Muscle of leg (tissue), 11 donors: ENCODE results near the gene CCDC188. TPM values are rescaled to one million over a fixed set of nuclear protein-coding genes. Genes with fewer than 3 reads are reported as not detected.
A peak's percentile ranks its signal among the peaks of the same experiment; 100 is the strongest.

Source experiments
- DNase-seq: peaks from one replicate; pipeline ENCODE4 v3.0.0; 2013
- H3K27ac ChIP-seq: one replicate; pipeline ENCODE4 v1.5.1; 2013; ENCODE audit warnings: mild to moderate bottlenecking, low read length, control low read depth
- H3K27me3 ChIP-seq: one replicate; pipeline ENCODE4 v1.6.1; 2013; ENCODE audit warnings: low read length; ENCODE audit not compliant: control insufficient read depth, insufficient read depth
- H3K36me3 ChIP-seq: one replicate; pipeline ENCODE4 v1.6.1; 2013; ENCODE audit warnings: low read length; ENCODE audit not compliant: control insufficient read depth, insufficient read depth
- H3K4me1 ChIP-seq: one replicate; pipeline ENCODE4 v1.6.1; 2013; ENCODE audit warnings: low read length; ENCODE audit not compliant: control insufficient read depth, insufficient read depth
- H3K4me3 ChIP-seq: one replicate; pipeline ENCODE4 v1.5.1; 2013; ENCODE audit warnings: low read length, control low read depth
- H3K9me3 ChIP-seq: replicated peaks from 2 replicates; pipeline ENCODE4 v1.6.1; 2013; ENCODE audit warnings: low read depth, low read length; ENCODE audit not compliant: control insufficient read depth
- WGBS: methylation state at CpG from one replicate; pipeline ENCODE4 v1.1.5; 2013; ENCODE audit warnings: missing lambda C conversion rate; ENCODE audit not compliant: insufficient coverage; 5-methylcytosine and 5-hydroxymethylcytosine counted together
- polyA plus RNA-seq, 8 donors: library from polyadenylated mRNA; unstranded; fragments of 120-200 nt; gene quantifications; one replicate each; pipeline versions ENCODE4 v1.2.1 to v1.2.3, GENCODE V29; 2013; ENCODE audit warnings: inconsistent platforms in 1 of 8, low replicate concordance in 1 of 8; ENCODE audit not compliant: insufficient read length in 8 of 8, insufficient read depth in 1 of 8
- total RNA-seq: library from RNA; stranded (reverse); fragments of 120-200 nt; gene quantifications from one replicate; pipeline ENCODE4 v1.2.4, GENCODE V29; 2013

The CCDC188 gene
- total and polyA plus RNA-seq, 9 donors: 0.84 to 2.8 (median 1.5) TPM

GRCh38 chr22:20121856-20122415 lies 28.9 kb downstream of the CCDC188 start:
- H3K36me3 ChIP-seq: peaks cover 71% of the 10 kb centered on the region
- no peak overlapping the region for H3K27ac ChIP-seq
- DNase-seq: no peak
- no peaks in the 10 kb centered on the region for H3K27me3 ChIP-seq
- H3K9me3 ChIP-seq: no peaks in the 10 kb centered on the region
- H3K4me1 ChIP-seq: peaks cover 11% of the 10 kb centered on the region
- WGBS: 93% methylated on average over 21 of the region's 22 CpGs
- H3K4me3 ChIP-seq: no peak overlapping the region

DNA sequence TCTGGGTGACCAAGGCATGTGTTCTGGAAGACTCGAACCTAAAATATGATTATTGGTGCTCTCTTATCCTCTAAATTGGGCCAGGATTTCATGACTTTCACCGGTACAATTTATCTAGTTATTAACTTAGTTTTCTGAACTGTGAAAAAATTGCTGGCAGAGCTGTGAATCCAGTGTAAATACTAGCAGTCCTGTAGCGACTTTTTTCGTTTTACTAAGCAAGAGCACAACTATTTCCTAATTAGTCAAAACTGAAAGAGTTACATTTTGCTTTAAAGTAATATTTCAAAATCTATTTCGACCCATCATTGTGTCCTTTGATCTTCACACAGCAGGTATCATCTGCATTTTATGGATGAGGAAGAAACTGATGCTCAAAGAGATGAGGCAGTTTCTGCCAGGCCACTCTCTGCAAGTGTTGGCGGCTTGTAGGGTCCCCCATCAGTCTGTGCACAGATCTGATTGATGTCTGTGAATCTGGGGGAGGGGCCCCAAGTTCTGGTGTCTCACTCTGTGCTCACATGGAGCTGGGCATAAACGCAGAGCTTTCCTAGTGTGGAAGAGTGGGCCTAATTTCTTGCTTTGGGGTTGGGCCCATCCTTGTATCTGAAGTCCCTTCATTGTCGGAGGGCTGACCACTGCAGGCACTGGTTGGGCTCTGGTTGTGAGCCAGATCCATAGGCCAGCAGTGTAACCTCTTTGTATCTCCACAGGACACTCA lies 32.4 kb downstream of the CCDC188 start:
- WGBS: 25% methylated on average over 3 of the region's 8 CpGs

DNA sequence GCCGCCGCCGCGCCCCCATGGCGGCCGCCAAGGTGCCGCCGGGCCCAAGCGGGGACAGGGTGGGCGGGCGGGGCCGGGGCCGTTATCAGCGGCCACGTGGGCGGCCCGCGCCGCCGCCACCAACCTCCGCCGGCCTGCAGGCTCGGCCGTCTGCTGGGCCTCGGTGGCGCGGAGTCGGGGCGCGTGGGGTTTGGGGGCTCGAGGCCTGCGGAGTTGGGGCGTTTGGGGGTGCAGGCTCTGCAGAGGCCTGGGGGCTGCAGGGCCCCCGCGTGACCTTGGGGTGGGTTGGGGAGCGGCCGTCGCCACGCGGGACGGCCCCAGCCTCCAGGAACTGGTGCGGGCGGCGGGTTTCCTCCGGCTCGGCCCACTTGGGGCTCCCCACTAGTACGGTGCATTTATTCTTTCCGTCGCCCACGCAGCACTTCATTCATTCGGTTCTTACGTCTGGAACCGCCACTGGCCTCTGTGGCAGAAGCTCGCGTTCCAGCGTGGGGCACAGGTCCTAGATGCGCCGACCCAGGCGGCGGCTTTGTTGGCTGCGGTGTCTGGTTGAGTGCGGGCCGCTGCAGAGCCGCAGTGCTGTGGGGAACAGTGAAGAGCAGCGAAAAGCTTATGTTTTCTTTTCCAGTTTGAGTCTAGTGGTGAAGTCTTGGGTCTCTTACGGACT lies 33.1 kb downstream of the CCDC188 start:
- peaks cover 34% of the 10 kb centered on the region for H3K4me1 ChIP-seq
- H3K36me3 ChIP-seq: peaks cover 67% of the 10 kb centered on the region
- no peaks in the 10 kb centered on the region for H3K9me3 ChIP-seq
- peak overlapping the region; percentile 72 for H3K27ac ChIP-seq
- no peaks in the 10 kb centered on the region for H3K27me3 ChIP-seq
- peak overlapping the region; percentile 82 for H3K4me3 ChIP-seq
- under 1% methylated on average over 61 of the region's 66 CpGs for WGBS
- DNase-seq: no peak

More for the DNA sequence above, 32.4 kb downstream of the CCDC188 start:
- peaks cover 34% of the 10 kb centered on the region for H3K4me1 ChIP-seq
- H3K4me3 ChIP-seq: peak overlapping the region; percentile 82
- H3K9me3 ChIP-seq: no peaks in the 10 kb centered on the region
- H3K36me3 ChIP-seq: peaks cover 62% of the 10 kb centered on the region
- H3K27ac ChIP-seq: peak overlapping the region; percentile 72
- no peak for DNase-seq
- no peaks in the 10 kb centered on the region for H3K27me3 ChIP-seq

DNA sequence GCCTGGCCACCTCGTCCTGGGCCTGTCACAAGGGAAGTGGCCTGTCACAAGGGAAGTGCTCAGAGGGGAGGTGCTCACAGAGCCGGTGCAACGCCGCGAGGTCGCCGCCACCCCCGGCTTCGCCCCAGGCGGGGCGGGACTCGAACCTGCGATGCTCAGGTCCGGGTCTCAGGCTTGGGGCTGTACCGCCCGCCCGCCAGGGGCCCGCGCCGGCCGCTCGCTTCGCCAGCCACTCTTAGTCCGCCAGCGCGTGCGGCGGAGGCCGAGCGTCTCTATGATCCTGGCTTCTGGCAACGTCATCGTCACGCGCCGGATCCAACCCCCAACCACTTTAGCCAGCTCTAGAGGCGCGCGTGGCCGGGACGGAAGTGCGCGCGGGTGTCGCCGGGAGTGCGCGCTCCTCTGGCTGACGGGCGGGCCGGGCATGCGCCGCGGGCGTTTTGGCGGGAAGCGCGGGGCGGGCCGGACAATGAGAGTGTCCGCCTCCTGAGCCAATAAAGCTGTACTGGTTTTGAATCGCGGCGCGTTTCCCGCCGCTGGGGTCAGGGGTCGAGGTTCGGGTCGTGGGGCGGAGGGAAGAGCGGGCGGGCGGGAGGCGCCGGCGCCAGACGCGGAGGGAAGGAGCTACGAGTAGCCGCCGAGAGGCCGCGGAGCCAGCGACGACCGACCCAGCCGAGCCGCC lies 33.8 kb downstream of the CCDC188 start, which contains the start of gene TRMT2A:
Gene TRMT2A, minus strand, starts transcription at position 276 of the 682 bp plus-strand sequence. CDS start 320 bp downstream, outside the sequence.
- Histone ChIP-seq H3K36me3 (peaks cover 69% of the 10 kb centered on the region), H3K4me1 (peaks cover 38% of the 10 kb centered on the region), H3K27ac (peak within 1 kb of the TSS; percentile 89)

DNA sequence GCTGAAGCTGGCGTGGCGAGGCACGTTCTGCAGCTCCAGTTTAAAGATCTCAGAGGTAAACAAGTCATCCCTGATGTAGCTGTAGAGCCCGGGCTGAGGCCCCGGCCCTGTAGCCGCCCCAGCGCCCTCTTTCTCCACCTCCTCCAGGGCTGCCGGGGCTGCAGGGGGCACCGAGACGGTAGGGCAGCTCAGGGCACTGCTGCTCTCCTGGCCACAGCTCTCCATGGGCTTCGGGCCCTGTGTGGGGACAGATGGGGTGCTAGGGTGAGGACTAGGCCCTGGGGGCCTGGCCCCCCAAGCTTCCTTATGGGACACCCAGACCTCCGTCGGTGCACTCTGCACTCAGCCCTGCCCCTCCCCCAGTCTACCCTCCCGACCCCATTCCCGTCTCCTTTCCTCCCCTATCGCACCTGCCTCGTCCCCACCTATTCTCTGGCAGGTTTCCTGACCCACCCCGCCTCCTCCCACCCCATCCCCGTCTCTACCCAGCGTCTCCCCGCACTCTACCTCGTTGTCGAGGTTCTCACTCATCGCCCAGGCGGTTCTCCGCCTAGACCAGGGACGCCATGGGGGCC lies 34.4 kb downstream of the CCDC188 start:
- peak overlapping the region; percentile 90 for H3K4me3 ChIP-seq
- DNase-seq: no peak
- H3K36me3 ChIP-seq: peaks cover 68% of the 10 kb centered on the region
- peak overlapping the region; percentile 89 for H3K27ac ChIP-seq
- H3K9me3 ChIP-seq: no peaks in the 10 kb centered on the region
- 9% methylated on average over 16 of the region's 27 CpGs for WGBS
- H3K4me1 ChIP-seq: peaks cover 44% of the 10 kb centered on the region
- H3K27me3 ChIP-seq: no peaks in the 10 kb centered on the region

More for the DNA sequence above, 33.8 kb downstream of the CCDC188 start, which contains the start of gene TRMT2A:
- WGBS: under 1% methylated on average over 87 of the region's 88 CpGs
- DNase-seq: peak; percentile 99
- Histone ChIP-seq H3K4me3 (peak within 1 kb of the TSS; percentile 90), H3K9me3 (no peaks in the 10 kb centered on the region), H3K27me3 (no peaks in the 10 kb centered on the region)

- H3K27ac ChIP-seq: peak within 1 kb of the TSS; percentile 89
- 62% methylated on average over 29 of the region's 30 CpGs for WGBS
- peak; percentile 78 for DNase-seq
- peak within 1 kb of the TSS; percentile 90 for H3K4me3 ChIP-seq
- H3K27me3 ChIP-seq: no peaks in the 10 kb centered on the region
- peaks cover 46% of the 10 kb centered on the region for H3K4me1 ChIP-seq
- peaks cover 69% of the 10 kb centered on the region for H3K36me3 ChIP-seq
- H3K9me3 ChIP-seq: no peaks in the 10 kb centered on the region
These were observed 35.0 kb downstream of the CCDC188 start, which contains the start of gene RANBP1 for GRCh38 chr22:20115691-20116375. Gene RANBP1, plus strand, starts transcription at chr22:20116104. Its CDS starts 81 bp downstream, at chr22:20116185.

DNA sequence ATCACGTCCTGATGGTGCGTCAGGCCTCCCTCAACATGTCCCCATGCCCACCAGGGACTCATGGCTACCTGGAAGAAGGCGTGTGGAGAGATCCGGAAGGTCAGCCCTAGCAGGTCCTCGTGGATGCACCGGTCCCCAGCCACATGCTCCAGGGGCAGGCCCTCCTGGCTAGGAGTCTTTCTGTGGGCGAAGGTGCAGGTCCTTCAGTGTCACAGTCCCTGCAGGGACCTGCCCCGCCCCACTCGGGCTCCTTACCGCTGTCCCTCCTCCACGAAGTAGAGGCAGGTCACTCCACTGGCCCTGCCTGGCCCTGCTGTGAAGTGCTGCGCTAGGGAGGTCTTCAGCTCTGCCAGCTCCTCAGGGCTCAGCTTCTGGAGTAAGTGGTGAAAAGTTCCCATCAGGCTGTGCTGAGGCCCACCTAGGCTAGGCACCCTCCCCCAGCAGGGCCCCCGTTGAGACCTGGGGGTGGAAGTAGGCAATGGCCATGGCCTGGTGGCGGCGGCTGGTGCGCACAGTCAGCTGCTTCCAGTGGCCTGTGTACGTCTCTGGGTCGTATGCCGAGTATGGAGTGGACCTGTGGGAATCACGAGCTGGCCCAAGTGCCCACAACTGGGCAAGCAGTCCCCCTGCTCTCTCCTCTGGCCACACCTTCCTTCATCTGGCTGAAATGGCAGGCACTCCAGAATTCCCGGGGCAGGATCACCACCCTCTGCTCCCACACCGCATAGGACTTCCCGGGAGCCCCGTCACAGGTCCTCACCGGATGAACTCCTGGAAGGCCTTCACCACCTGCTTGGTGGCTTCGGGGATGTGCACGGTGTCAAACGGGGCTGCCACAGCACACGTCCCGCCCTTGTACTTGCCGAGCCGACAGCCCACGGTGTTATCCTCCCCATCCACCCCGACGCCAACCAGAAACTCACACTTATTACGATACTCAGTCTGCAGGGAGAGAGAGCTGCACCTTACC lies 36.1 kb downstream of the CCDC188 start:
- H3K4me1 ChIP-seq: peaks cover 46% of the 10 kb centered on the region
- no peaks in the 10 kb centered on the region for H3K9me3 ChIP-seq
- no peak overlapping the region for H3K4me3 ChIP-seq
- WGBS: 89% methylated on average over 35 of the region's 36 CpGs
- H3K27me3 ChIP-seq: no peaks in the 10 kb centered on the region
- DNase-seq: no peak
- H3K27ac ChIP-seq: peak overlapping the region; percentile 79
- H3K36me3 ChIP-seq: peaks cover 69% of the 10 kb centered on the region

DNA sequence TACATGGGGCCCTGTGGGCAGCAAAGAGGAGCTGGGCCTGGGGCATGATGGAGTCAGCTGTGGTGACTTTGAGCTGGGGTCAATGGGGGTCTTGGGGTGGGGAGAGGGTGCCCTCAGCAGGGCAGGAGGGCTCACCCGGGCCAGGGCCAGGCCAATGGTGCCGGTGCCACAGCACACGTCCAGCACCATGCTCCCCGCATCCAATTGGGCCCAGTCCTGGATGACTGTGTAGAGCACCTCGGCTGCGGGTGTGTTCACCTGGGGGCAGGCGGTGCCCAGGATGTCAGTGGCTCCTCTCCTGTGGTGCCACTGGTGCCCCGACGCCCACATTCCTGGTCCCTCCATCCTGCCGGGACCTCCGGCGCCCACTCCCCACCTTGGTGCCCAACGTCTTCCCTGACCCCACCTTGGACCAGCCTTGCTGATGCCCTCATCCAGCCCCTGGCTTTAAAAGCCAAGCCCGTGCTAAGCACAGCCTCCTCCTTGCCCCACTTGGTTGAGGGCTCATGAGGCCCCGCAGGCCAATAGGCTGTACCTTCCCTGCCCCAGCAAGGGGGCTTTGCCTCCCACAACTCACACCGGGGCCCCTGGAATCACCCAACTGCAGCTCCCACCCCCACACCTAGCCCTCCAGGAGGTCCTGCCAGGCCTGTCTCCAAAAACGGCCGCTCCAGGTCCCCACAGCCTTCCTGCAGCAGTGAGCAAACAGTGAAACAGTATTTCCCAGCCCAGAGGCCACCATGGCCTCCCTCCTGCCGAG lies 37.1 kb downstream of the CCDC188 start:
- 89% methylated on average over 19 of the region's 19 CpGs for WGBS
- H3K27ac ChIP-seq: no peak overlapping the region
- no peak overlapping the region for H3K4me3 ChIP-seq
- H3K4me1 ChIP-seq: peaks cover 43% of the 10 kb centered on the region
- H3K36me3 ChIP-seq: peaks cover 71% of the 10 kb centered on the region
- H3K27me3 ChIP-seq: no peaks in the 10 kb centered on the region
- H3K9me3 ChIP-seq: no peaks in the 10 kb centered on the region
- no peak for DNase-seq
